NCI-H2196 treated with DMSO at 0.1 percent for 48 hours (cell line): ENCODE measurements around the gene CIBAR2.

ENCODE experiments used
- DNase-seq: peaks from one replicate; lab custom pipeline; 2025; ENCODE audit not compliant: unreplicated experiment; lab: John Stamatoyannopoulos, UW

CIBAR2 gene

GRCh38 chr16:85103114-85104079 lies 8.9 kb downstream of the CIBAR2 start:
- no peak for DNase-seq

DNA sequence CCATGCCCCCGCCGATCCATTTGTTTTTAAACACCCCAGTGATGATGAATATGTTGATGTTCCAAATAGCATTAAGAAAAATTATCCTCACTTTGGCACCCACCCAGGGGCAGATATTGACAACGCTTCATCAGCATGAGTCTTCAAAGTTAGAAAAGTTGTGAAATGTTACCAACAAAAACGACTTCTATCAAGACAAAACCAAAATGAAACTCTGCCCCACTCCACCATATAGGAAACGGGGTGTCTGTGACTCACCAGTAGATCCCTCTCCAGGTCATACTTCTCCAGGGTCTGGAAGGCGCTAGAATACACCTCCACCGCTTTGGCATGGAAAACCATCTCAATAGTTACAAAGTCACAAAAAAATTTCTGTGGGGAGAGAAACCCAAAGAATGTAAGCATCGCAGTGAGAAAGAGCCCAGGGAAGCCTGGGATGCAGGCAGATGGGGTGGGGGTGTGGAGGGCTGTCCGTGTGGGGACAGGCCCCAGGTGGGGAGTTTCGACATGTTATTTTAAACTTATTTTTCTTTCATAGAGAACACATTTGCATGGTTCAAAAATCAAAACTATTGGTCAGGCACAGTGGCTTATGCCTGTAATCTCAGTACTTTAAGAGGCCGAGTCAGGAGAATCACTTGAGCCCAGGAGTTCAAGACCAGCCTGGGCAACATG lies 10.2 kb downstream of the CIBAR2 start:
- DNase-seq, result no peak

DNA sequence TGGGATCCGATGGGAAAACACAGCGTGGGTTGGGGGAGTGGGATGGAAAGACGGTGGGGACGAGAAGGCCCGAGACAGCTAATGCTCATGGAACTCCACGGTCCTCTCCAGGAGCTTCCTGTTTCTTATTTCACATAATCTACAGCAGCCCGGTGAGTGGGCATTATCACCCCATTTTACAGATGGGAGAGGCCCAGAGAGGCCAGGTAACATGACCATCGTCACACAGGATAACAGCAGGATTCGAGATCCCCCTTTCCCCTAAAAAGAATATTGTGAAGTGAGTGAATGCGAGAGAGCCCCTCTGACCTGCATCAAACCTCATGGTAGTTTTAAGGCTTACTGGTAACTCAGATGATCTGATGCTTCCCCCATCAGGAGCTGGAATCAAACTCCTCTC lies 12.0 kb downstream of the CIBAR2 start:
- no peak for DNase-seq

DNA sequence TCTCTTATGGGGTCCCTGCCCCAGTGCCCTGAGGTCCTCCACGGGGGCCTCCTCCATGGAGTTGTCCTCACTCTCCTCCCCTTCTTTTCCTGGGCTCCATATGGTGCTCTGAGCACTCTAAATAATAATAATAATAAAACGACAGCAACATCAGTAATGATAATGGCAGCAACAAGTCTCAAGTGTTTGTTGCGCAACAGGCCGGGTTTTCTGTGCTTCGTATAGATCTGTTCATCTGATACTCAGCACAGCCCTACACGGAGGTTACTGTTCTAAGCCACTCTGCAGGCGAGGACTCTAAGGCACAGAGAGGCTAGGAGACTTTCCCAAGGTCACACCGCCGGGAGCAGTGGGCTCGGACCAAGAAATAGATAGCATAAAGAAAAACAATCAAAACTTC lies 13.7 kb downstream of the CIBAR2 start:
- DNase-seq, result no peak

DNA sequence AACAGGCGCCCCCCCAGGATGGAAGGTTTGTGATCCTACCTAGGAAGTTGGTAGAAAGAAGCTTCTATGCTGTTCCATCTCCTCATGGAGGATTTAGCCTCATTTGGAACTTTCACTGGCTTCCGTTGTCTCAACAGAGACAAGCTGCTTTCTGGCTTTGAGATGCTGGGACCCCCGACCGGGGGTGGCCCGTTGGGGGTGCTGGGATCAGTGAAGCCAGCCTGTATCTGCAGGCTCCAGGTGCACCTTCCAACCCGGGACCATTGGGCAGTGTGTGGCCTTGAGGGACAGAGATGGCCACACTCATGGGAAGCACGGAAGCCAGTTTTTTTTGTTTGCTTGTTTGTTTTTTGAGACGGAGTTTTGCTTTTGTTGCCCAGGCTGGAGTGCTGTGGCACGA lies 15.4 kb downstream of the CIBAR2 start:
- no peak for DNase-seq

GRCh38 chr16:85094812-85095211 lies 17.5 kb downstream of the CIBAR2 start:
- DNase-seq, result no peak

DNA sequence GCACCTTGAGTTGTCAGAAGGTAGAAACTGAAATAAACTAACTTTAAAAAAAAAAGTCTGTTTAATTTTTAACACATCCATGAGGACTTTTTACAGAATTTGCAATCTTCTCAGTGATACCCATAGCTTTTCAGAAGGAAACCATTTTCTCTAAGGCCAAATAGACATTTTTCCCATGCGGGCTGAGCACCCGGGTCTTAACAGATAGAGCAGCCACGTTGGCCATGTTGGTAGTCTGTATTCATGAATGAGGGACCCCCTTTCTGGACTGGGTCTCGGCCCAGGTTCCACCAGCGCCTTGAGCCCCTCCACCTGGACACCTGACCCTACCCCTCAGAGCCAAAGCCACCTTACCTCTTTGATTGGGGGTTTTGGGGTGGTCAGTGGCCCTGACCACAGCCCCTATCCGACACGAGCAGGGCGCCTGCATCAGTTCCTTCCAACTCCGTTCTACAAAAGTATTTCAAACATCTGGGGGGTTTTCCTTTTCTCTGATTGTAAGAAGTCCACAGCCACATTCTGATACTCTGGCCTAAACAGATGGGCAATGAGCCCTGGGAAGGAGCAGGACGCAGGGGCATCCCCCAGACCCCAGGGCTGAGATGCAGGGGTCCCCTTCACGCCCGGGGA lies 18.0 kb downstream of the CIBAR2 start:
- DNase-seq, result no peak

- no peak for DNase-seq
Observed at GRCh38 chr16:85093705-85094104, 18.6 kb downstream of the CIBAR2 start.

- DNase-seq, result no peak
Observed at GRCh38 chr16:85092851-85093250, 19.4 kb downstream of the CIBAR2 start.

DNA sequence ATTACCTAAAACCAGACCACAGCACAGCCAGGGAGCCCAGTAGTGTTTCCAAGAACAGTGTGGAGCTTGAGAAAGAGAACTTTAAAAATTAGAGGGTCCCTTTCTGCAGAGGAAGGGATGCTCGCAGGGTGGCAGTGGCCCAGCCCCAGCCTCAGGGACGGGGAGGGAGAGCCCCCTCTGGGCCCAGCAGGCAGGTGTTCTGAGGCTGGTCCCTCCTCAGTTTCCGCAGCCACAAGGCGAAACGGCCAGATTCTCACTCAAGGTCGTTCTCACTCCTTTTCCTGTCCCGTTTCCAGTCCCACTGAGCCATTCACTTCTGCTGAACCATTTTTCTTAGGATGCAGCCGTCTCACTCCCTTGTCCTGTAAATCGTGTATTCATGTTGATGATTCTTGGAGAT lies 20.0 kb downstream of the CIBAR2 start:
- DNase-seq, result no peak

DNA sequence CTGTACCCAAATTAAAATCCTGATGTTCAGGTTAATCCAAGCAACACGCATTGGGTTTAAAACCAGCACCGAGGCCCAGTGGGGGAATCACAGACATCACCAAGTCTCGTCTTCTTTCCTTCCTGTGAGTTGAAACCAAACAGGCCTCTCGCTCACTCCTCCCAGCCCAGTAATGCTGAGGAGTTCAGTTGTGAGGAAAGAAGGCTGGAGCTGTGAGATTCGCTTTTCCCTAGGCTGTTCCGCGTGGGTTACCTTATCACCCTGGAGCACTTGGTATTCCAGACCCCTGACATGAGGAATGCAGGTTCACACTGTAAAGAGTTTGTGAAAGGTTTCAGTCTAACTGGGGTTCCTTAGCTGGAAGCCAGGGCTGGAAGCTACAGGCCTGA lies 20.8 kb downstream of the CIBAR2 start:
- no peak for DNase-seq

DNA sequence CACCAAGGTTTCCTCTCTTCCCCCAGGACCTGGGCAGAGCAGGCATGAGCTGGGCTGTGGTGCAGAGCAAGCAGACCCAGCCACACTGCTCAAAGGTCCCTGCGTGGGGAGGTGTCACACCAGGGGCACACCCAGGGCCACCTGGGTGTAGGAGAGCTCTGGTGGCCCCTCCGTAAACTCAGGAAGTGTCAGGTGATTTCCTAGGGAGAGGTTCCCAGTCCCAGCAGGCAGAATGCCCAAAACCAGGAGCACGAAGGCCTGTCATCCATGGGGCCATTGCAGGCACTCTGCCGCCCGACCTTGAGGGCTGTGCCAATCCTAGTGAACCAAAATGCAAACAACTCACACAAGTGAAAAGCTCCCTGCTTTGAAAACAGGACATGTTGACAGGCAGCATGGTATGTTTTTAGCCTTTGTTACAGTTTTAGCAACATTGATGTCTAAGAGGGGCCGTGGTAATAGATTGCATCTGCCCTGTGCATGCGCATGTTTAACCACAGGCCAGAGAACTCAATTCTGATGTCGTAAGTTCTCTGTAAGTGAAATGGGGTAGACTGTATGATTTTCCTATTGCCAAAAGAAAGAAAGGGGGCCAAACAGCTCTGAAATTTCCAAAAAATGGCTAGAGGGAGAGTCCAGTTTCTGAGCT lies 21.3 kb downstream of the CIBAR2 start:
- no peak for DNase-seq

GRCh38 chr16:85090181-85090580 lies 22.1 kb downstream of the CIBAR2 start:
- no peak for DNase-seq

GRCh38 chr16:85089525-85089924 lies 22.7 kb downstream of the CIBAR2 start:
- no peak for DNase-seq

GRCh38 chr16:85088570-85089199 lies 23.6 kb downstream of the CIBAR2 start:
- DNase-seq, result no peak

- DNase-seq, result no peak
Observed at GRCh38 chr16:85087899-85088569, 24.2 kb downstream of the CIBAR2 start.

DNA sequence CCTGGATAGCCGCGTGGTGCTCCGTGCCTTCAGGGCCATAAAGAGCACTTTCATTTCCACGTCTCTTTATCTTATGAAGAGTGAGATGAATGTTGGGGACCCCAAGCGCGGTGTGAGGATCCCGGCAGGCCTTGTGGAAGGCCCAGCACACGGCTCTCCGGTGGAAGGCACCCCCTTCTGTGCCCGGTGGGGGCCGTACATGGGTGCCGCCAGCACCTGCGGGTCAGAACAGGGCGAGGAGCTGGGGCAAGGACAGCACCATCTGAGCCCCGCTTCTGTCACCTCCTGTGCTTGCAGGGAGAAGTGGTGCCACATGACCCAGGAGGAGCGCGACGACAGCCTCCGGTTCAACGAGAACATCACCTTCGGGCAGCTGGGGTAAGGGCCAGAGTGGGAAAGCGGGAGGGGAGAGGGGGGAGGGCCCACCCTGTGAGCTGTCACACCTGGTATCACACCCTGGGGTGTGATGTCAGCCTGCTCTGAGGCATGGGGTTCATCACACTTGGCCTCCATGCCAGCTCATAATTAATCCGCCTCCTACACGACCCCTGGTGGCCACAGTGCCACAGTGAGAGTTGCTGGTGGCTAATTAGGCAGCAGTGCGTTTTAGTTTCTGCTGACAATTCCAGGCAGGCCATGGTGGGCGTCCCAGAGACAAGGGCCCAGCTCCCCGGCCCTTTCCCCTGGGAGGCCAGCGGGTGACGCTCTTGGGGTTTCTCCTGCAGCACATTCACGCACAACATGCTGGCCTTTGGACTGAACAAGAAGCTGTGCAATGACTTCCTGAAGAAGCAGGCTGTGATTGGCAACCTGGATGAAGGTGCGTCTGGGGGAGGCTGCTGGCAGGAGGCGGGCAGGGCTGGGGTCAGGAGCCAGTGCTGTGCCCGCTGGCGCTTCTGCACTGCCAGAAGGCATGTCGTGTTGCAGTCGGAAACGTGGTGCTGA lies 25.7 kb downstream of the CIBAR2 start:
- no peak for DNase-seq

- no peak for DNase-seq
Observed at GRCh38 chr16:85085721-85086120, 26.6 kb downstream of the CIBAR2 start.

DNA sequence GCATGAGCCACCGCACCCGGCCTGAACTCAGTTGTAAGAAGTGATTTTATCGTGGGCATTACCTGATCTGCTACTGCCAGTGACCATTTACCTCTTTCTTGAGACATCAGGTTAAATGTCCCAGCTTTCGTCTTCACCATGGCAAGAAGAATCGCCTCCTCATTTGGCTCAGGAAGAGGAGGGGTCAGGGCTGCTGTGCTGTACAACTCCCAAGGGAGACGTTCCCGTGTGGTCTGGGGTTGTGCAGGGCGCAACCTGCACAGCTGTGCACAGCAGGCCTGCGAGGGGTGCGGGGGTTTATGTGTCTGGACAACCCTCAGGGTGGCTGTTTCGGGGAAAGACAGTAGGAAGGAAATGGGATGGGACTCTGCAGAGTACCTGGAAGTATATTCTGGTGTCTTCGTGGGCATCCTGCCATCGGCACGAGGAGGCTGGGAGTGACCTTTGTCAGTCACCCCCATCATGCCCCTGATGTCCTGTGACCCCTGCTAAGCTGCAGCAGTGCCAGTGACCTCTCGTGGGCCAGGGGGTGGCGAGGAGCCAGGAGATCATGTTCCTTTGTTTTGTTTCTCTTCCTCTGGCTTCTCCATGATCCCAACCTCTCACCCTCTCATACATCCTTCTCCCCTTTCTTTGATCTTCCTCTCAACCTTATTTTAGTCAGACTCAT lies 27.3 kb downstream of the CIBAR2 start:
- no peak for DNase-seq
